Stimulated activated CD4-positive, alpha-beta T cell treated with anti-CD3 and anti-CD28 coated beads, Interleukin-12 subunit alpha, Interleukin-12 subunit beta, amount 100 ng/mL, for 4 hours (primary cell): ENCODE results near the gene CYP26A1.

Experiments used
- DNase-seq: peaks from one replicate; pipeline ENCODE4 v3.0.0-alpha.2; 2020

CYP26A1 gene

GRCh38 chr10:93126483-93127052 lies 52.9 kb downstream of the CYP26A1 start:
- DNase-seq: no peak
